Activated CD4-positive, alpha-beta T cell treated with anti-CD3 and anti-CD28 coated beads, Interleukin-2, amount 50 U/mL, for 24 hours (primary cell): ENCODE measurements around the gene PAEP.

ENCODE experiments used
- DNase-seq, 2 donors: peaks; one replicate each; pipeline ENCODE4 v3.0.0-alpha.2; 2020; ENCODE audit warnings: low read depth in 1 of 2, low spot score in 1 of 2

Gene PAEP

GRCh38 chr9:135591506-135592330 lies 30.2 kb downstream of the PAEP start:
- DNase-seq = no peak

- DNase-seq = no peak
Measured at GRCh38 chr9:135592331-135592590, 30.7 kb downstream of the PAEP start.

- no peak for DNase-seq
Measured at GRCh38 chr9:135592625-135593024, 31.1 kb downstream of the PAEP start.

GRCh38 chr9:135596211-135596610 lies 34.7 kb downstream of the PAEP start:
- DNase-seq = no peak

- no peak for DNase-seq
Measured at GRCh38 chr9:135600296-135600817, 38.8 kb downstream of the PAEP start.

GRCh38 chr9:135601988-135602387 lies 40.4 kb downstream of the PAEP start:
- no peak for DNase-seq

GRCh38 chr9:135602789-135603481 lies 41.4 kb downstream of the PAEP start:
- peak; percentile 33 to 50 for DNase-seq

GRCh38 chr9:135604437-135605237 lies 43.1 kb downstream of the PAEP start:
- DNase-seq = no peak

GRCh38 chr9:135605238-135605781 lies 43.8 kb downstream of the PAEP start:
- no peak for DNase-seq

- DNase-seq = no peak
Measured at GRCh38 chr9:135606885-135607259, 45.3 kb downstream of the PAEP start.

GRCh38 chr9:135607401-135608293 lies 46.1 kb downstream of the PAEP start:
- no peak for DNase-seq

DNA sequence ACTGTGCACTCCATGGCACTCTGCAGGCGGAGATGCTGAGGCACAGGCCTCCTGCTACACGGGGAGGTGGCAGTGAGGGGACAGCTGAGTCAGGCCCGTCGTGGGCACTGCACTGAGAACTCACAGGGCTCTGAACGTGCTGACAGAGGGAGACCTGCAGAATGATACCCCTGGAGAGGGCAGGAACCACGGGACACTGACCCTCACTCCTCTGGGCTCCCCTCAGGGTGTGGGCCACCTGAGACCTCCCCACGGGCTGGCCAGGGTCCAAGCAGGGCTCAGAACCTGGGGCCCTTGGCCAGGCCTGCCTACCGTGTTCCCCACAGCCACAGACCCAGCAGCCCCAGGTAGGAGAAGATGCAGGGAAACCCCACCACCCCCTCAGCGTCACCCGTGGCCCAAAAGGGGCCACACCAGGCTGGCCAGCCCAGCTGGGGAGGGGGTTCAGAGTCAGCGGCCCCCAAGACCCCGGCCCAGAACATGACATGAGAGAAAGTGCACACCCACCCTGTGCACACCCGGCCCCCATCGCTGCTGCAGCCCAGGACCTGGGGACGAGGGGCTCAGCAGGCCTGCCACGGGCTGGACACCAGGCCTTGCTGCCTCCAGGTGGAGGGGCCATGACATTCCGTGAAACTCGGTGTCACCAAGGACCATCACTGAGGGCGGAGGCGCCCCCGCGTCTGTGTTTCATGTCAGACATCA lies 46.9 kb downstream of the PAEP start:
- DNase-seq = no peak

GRCh38 chr9:135608999-135609317 lies 47.4 kb downstream of the PAEP start:
- DNase-seq = no peak

DNA sequence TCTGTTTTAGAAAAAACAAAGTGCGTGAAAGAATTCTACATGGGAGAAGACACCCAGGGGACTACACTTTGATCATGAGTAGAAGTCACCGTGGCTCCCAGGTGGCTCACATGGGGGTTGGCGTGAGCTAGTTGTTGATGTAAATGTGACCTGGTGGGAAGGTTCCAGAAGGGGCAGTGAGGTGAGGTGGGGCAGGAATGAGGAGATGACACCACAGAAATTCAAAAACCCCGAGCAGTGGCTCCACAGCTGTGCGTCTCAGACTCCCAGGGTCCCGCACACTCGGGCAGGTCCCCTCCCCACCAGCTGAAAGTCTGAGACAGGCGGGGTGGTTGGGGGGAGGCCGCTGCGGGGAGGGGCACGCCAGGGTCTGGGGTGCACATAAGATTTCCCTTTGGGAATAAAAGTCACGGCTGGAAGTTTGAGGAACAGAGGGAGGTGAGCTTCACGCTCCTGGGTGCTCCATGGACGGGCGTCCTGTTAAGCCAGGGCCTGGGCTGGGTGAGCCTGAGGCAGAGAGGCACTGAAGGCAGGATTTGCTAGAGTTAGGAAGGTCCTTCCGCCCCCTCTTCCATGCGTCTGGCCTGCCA lies 47.9 kb downstream of the PAEP start:
- no peak for DNase-seq

DNA sequence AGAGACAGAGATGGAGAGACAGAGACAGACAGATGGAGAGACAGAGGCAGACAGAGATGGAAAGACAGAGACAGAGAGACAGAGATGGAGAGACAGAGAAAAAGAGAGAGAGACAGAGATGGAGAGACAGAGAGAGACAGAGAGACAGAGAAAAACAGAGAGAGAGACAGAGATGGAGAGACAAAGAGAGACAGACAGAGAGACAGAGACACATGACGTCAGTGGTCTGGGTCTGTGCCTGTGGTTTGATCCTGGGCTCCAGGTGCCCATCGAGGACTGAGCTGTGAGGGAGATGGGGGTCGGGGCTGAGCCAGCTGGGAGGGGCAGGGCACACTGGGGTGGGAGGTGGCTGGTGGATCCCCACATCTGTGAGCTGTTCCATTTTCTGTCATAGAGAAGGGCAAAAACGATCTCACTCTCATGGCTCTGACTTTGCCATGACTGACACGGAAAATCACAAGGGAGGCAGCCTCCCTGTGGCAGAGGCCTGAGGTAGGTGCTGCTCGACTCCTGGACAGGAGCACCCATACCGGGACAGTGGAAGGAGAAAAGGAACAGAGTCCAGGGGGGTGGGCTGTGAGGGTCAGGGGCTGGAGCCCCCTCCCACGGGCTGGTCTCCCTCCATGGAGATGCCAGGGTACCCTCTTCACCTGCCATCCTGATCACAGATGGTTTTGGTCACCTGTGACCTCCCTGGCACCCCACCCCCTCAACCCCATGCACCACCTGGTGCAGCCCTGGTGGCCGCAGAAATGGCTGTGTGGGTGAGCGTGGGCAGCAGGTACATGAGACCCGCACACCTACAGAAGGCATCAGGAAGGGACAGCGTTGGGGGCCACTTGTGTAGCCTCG lies 49.0 kb downstream of the PAEP start:
- no peak for DNase-seq

- DNase-seq = no peak
Measured at GRCh38 chr9:135611142-135611874, 49.8 kb downstream of the PAEP start.

- no peak for DNase-seq
Measured at GRCh38 chr9:135611875-135612209, 50.3 kb downstream of the PAEP start.

- no peak for DNase-seq
Measured at GRCh38 chr9:135612437-135612836, 50.9 kb downstream of the PAEP start.
